ENCODE measurements around the gene C6orf52. TPM values are rescaled to one million over a fixed set of nuclear protein-coding genes. Genes with fewer than 3 reads are reported as not detected.
"Not testable (repeated sequence)": the region's sequence is repeated elsewhere in the genome, so short reads cannot be mapped to it uniquely, and the experiment has no call there.

The C6orf52 gene
- total and polyA plus RNA-seq, 9 of the 15 experiments (the other 6 are each of a cell fraction or from before 2014, with no cell fraction given) = 6.7 to 37.0 (median 11.1) TPM

GRCh38 chr6:10660431-10661191 lies 33.8 kb downstream of the C6orf52 start:
- H2AFZ ChIP-seq (ENCODE audit: low read depth, low read length) = peak overlapping the region; percentile 89; the same call in 1 of the 2 replicates
- H4K20me1 ChIP-seq (replicated peaks; ENCODE audit: control insufficient read depth, insufficient read depth, low read length); H3K4me1 ChIP-seq (replicated peaks in 1 of 2; ENCODE audit: control insufficient read depth in 2 of 2, insufficient read depth in 2 of 2, low read length in 2 of 2); H3K9me1 ChIP-seq (ENCODE audit: control insufficient read depth, insufficient read depth, low read length); BruUV-seq (replicated peaks); in situ Hi-C loops (cut with MboI); H3K9me3 ChIP-seq (replicated peaks; ENCODE audit: control insufficient read depth, insufficient read depth, low read depth, low read length); intact Hi-C loops (cut with micrococcal nuclease); H3K9ac ChIP-seq (ENCODE audit: insufficient read depth in 1 of 2, low read depth in 2 of 2, low read length in 2 of 2); DNase-seq (ENCODE audit: extremely low read depth in 1 of 4, low spot score in 3 of 4); H3K4me3 ChIP-seq; FAIRE-seq; H3K36me3 ChIP-seq (ENCODE audit: control insufficient read depth, insufficient read depth, low read length); H3K79me2 ChIP-seq (ENCODE audit: control insufficient read depth, insufficient read depth, low read length); H3K4me2 ChIP-seq (ENCODE audit: insufficient read depth, low read length); H3K27ac ChIP-seq (ENCODE audit: extremely low read depth, low read depth, low read length); CTCF ChIA-PET (ENCODE audit: low intra/inter-chr PET ratio); ATAC-seq: not testable (repeated sequence)
- POLR2A ChIA-PET = interaction anchor here (0.8 to 2.6 kb wide), 5 partner anchors 9 to 64 kb away, joined by 3 to 11 read pairs (median 3); no protein-coding TSS in a partner anchor
- WGBS (ENCODE audit: insufficient coverage, low coverage, missing lambda C conversion rate) = 61% methylated on average over 11 of the region's 11 CpGs
- peaks cover 7 to 14% of the 10 kb centered on the region in 2 experiments; a peak in 4 of 5 replicates for H3K27me3 ChIP-seq (ENCODE audit: control insufficient read depth in 2 of 2, insufficient read depth in 2 of 2, low read length in 2 of 2)
- TF ChIP-seq ZBTB33 (CRISPR knock-in tag; IDR thresholded peaks at IDR 0.05) (peak; percentile 93), YY1 (IDR thresholded peaks at IDR 0.05; ENCODE audit: borderline replicate concordance in 1 of 3, control insufficient read depth in 1 of 3, extremely low read depth in 1 of 3, insufficient read depth in 3 of 3, insufficient read length in 1 of 3, insufficient replicate concordance in 2 of 3, low read depth in 1 of 3, low read length in 2 of 3) (peak in 1 of 3 experiments; percentile 16), CEBPB (tag; IDR thresholded peaks at IDR 0.05) (0 out of 2 replicates have a peak, but pooled peaks have one; percentile 16), NFYB (IDR thresholded peaks at IDR 0.05; ENCODE audit: extremely low read depth, insufficient read length) (peak; percentile 68), CC2D1A (IDR thresholded peaks at IDR 0.05) (peak; percentile 71; the same call in 1 of the 2 replicates), CHAMP1 (IDR thresholded peaks at IDR 0.05) (peak; percentile 40; the same call in 1 of the 2 replicates), TBP (optimal IDR thresholded peaks at IDR 0.05; ENCODE audit: low read depth, low read length) (peak; percentile 36)
